ENCODE measurements around the gene B4GALT7. TPM values are rescaled to one million over a fixed set of nuclear protein-coding genes. Genes with fewer than 3 reads are reported as not detected.

The B4GALT7 gene
- total RNA-seq, 1 donor from 2014 or later: 12.0 TPM

DNA sequence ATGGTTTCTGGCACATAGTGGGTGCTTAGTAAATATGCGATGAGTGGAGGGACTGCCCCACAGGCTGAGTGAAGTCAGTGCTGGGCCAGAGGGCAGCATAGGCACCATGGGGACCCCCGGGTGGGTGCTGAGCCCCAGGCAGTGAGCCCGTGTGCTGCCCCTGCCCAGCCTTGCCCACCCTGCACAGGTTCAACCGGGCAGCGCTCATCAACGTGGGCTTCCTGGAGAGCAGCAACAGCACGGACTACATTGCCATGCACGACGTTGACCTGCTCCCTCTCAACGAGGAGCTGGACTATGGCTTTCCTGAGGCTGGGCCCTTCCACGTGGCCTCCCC is 7.2 kb downstream of the B4GALT7 start:
- peaks cover 12 to 17% (median 15%) of the 10 kb centered on the region in 3 donors for H3K36me3 ChIP-seq (ENCODE audit: control insufficient read depth in 3 of 3, insufficient read depth in 3 of 3, low read length in 3 of 3)
- peaks cover 5 to 22% (median 11%) of the 10 kb centered on the region in 3 donors for H3K4me1 ChIP-seq (ENCODE audit: control insufficient read depth in 3 of 3, insufficient read depth in 3 of 3, low read length in 3 of 3)
- peak overlapping the region in 1 of 3 donors; percentile 25 for H3K9ac ChIP-seq (ENCODE audit: low read depth in 1 of 3, low read length in 3 of 3)
- no peaks in the 10 kb centered on the region for H3K9me3 ChIP-seq (ENCODE audit: control insufficient read depth in 3 of 3, low read length in 3 of 3)
- no peak overlapping the region for H3K27ac ChIP-seq (ENCODE audit: low read depth, low read length)
- H3K4me3 ChIP-seq (ENCODE audit: low read length in 3 of 3): no peak overlapping the region
- no peaks in the 10 kb centered on the region for H3K27me3 ChIP-seq (ENCODE audit: control insufficient read depth in 3 of 3, insufficient read depth in 3 of 3, low read length in 3 of 3)

DNA sequence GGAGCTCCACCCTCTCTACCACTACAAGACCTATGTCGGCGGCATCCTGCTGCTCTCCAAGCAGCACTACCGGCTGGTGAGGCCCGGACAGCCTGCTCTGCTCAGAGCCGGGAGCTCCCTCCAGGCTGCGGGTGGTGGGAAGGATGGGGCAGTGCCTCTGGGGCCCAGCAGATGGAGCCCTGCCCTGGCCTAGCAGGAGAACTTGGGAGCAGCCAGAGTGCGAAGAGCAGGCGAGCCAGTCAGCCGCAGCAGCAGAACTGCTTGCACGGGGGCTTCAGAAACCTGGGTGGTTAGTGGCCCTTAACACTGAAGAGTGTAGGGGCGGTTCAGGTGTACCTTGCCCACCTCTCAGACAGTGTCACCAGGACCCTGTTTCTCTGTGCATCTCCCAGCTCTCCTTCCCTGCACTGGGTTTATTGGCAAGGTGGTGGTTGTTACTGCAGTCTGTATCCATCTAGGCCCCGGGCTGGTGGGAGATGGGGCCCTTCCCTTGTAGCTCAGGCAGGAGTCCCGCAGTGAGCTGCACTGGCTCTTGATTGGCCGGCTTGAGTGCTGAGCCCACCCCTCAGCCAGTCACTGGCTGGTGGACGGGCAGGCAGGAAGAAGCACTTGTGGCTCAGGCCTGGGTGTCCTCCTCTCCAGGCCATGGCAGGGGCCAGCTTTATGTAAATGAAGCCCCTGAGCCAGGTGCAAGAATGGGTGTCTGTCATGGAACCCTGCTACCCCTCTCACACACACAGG is 7.7 kb downstream of the B4GALT7 start:
- Histone ChIP-seq H3K4me1 (ENCODE audit: control insufficient read depth in 3 of 3, insufficient read depth in 3 of 3, low read length in 3 of 3) (peaks cover 5 to 17% (median 7%) of the 10 kb centered on the region in 3 donors), H3K27me3 (ENCODE audit: control insufficient read depth in 3 of 3, insufficient read depth in 3 of 3, low read length in 3 of 3) (no peaks in the 10 kb centered on the region), H3K9ac (ENCODE audit: low read depth in 1 of 3, low read length in 3 of 3) (peak overlapping the region in 1 of 3 donors; percentile 33), H3K27ac (ENCODE audit: low read depth, low read length) (no peak overlapping the region), H3K36me3 (ENCODE audit: control insufficient read depth in 3 of 3, insufficient read depth in 3 of 3, low read length in 3 of 3) (peaks cover 12 to 17% (median 15%) of the 10 kb centered on the region in 3 donors), H3K4me3 (ENCODE audit: low read length in 3 of 3) (no peak overlapping the region), H3K9me3 (ENCODE audit: control insufficient read depth in 3 of 3, low read length in 3 of 3) (no peaks in the 10 kb centered on the region)

GRCh38 chr5:177608243-177609075 is 8.5 kb downstream of the B4GALT7 start:
- peaks cover 5 to 16% (median 7%) of the 10 kb centered on the region in 3 donors for H3K4me1 ChIP-seq (ENCODE audit: control insufficient read depth in 3 of 3, insufficient read depth in 3 of 3, low read length in 3 of 3)
- no peaks in the 10 kb centered on the region for H3K9me3 ChIP-seq (ENCODE audit: control insufficient read depth in 3 of 3, low read length in 3 of 3)
- no peak overlapping the region for H3K4me3 ChIP-seq (ENCODE audit: low read length in 3 of 3)
- peaks cover 12 to 17% (median 15%) of the 10 kb centered on the region in 3 donors for H3K36me3 ChIP-seq (ENCODE audit: control insufficient read depth in 3 of 3, insufficient read depth in 3 of 3, low read length in 3 of 3)
- no peak overlapping the region for H3K9ac ChIP-seq (ENCODE audit: low read depth in 1 of 3, low read length in 3 of 3)
- H3K27me3 ChIP-seq (ENCODE audit: control insufficient read depth in 3 of 3, insufficient read depth in 3 of 3, low read length in 3 of 3): no peaks in the 10 kb centered on the region
- H3K27ac ChIP-seq (ENCODE audit: low read depth, low read length): no peak overlapping the region

GRCh38 chr5:177609076-177610059 is 9.4 kb downstream of the B4GALT7 start:
- Histone ChIP-seq H3K4me3 (ENCODE audit: low read length in 3 of 3) (no peak overlapping the region), H3K9me3 (ENCODE audit: control insufficient read depth in 3 of 3, low read length in 3 of 3) (no peaks in the 10 kb centered on the region), H3K9ac (ENCODE audit: low read depth in 1 of 3, low read length in 3 of 3) (no peak overlapping the region), H3K27me3 (ENCODE audit: control insufficient read depth in 3 of 3, insufficient read depth in 3 of 3, low read length in 3 of 3) (no peaks in the 10 kb centered on the region), H3K36me3 (ENCODE audit: control insufficient read depth in 3 of 3, insufficient read depth in 3 of 3, low read length in 3 of 3) (peaks cover 12 to 17% (median 15%) of the 10 kb centered on the region in 3 donors), H3K4me1 (ENCODE audit: control insufficient read depth in 3 of 3, insufficient read depth in 3 of 3, low read length in 3 of 3) (peaks cover 5 to 16% (median 7%) of the 10 kb centered on the region in 3 donors), H3K27ac (ENCODE audit: low read depth, low read length) (no peak overlapping the region)

- Histone ChIP-seq H3K27ac (ENCODE audit: low read depth, low read length) (no peak overlapping the region), H3K9ac (ENCODE audit: low read depth in 1 of 3, low read length in 3 of 3) (peak overlapping the region in 1 of 3 donors; percentile 25), H3K4me1 (ENCODE audit: control insufficient read depth in 3 of 3, insufficient read depth in 3 of 3, low read length in 3 of 3) (peaks cover 5 to 16% (median 7%) of the 10 kb centered on the region in 3 donors), H3K27me3 (ENCODE audit: control insufficient read depth in 3 of 3, insufficient read depth in 3 of 3, low read length in 3 of 3) (no peaks in the 10 kb centered on the region), H3K4me3 (ENCODE audit: low read length in 3 of 3) (no peak overlapping the region), H3K36me3 (ENCODE audit: control insufficient read depth in 3 of 3, insufficient read depth in 3 of 3, low read length in 3 of 3) (peaks cover 9 to 17% (median 11%) of the 10 kb centered on the region in 3 donors), H3K9me3 (ENCODE audit: control insufficient read depth in 3 of 3, low read length in 3 of 3) (no peaks in the 10 kb centered on the region)
These were observed 10.3 kb downstream of the B4GALT7 start for GRCh38 chr5:177610131-177610769.

- H3K27me3 ChIP-seq (ENCODE audit: control insufficient read depth in 3 of 3, insufficient read depth in 3 of 3, low read length in 3 of 3): no peaks in the 10 kb centered on the region
- no peaks in the 10 kb centered on the region for H3K9me3 ChIP-seq (ENCODE audit: control insufficient read depth in 3 of 3, low read length in 3 of 3)
- peaks cover 5 to 12% (median 6%) of the 10 kb centered on the region in 3 donors for H3K36me3 ChIP-seq (ENCODE audit: control insufficient read depth in 3 of 3, insufficient read depth in 3 of 3, low read length in 3 of 3)
- H3K27ac ChIP-seq (ENCODE audit: low read depth, low read length): no peak overlapping the region
- H3K4me3 ChIP-seq (ENCODE audit: low read length in 3 of 3): no peak overlapping the region
- peaks cover 5 to 16% (median 7%) of the 10 kb centered on the region in 3 donors for H3K4me1 ChIP-seq (ENCODE audit: control insufficient read depth in 3 of 3, insufficient read depth in 3 of 3, low read length in 3 of 3)
- H3K9ac ChIP-seq (ENCODE audit: low read depth in 1 of 3, low read length in 3 of 3): peak overlapping the region in 1 of 3 donors; percentile 25
These were observed 11.0 kb downstream of the B4GALT7 start for GRCh38 chr5:177610770-177611445.

- Histone ChIP-seq H3K9me3 (ENCODE audit: control insufficient read depth in 3 of 3, low read length in 3 of 3) (no peaks in the 10 kb centered on the region), H3K4me3 (ENCODE audit: low read length in 3 of 3) (no peak overlapping the region), H3K9ac (ENCODE audit: low read depth in 1 of 3, low read length in 3 of 3) (no peak overlapping the region), H3K4me1 (ENCODE audit: control insufficient read depth in 3 of 3, insufficient read depth in 3 of 3, low read length in 3 of 3) (peaks cover 5 to 16% (median 7%) of the 10 kb centered on the region in 3 donors), H3K27me3 (ENCODE audit: control insufficient read depth in 3 of 3, insufficient read depth in 3 of 3, low read length in 3 of 3) (no peaks in the 10 kb centered on the region), H3K36me3 (ENCODE audit: control insufficient read depth in 3 of 3, insufficient read depth in 3 of 3, low read length in 3 of 3) (peaks cover 6 to 9% (median 8%) of the 10 kb centered on the region in 3 donors), H3K27ac (ENCODE audit: low read depth, low read length) (no peak overlapping the region)
These were observed 11.7 kb downstream of the B4GALT7 start for GRCh38 chr5:177611446-177612214.

DNA sequence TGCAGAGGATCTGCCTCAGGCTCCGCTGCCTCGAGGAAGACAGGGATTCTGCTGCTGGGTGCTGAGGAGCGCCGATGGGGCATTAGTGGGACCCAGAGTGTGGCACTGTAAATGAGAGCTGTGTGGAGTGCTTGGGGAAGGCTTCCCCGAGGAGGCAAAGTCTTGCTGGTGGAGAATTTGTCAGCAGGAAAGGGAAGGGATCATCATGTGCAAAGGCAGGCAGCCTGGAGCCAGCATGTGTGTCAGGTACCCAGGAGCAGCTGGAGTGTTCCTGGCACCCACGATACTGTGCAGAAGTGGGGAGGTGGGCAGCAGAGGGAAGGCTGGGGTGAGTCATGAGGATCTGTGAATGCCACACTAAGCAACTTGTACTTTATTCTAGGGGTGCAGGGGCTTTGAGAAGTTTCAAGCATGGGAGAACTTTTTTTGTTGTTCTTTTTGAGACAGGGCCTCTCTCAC is 12.3 kb downstream of the B4GALT7 start:
- Histone ChIP-seq H3K9me3 (ENCODE audit: control insufficient read depth in 3 of 3, low read length in 3 of 3) (no peaks in the 10 kb centered on the region), H3K4me1 (ENCODE audit: control insufficient read depth in 3 of 3, insufficient read depth in 3 of 3, low read length in 3 of 3) (peaks cover 5 to 13% (median 6%) of the 10 kb centered on the region in 3 donors), H3K4me3 (ENCODE audit: low read length in 3 of 3) (no peak overlapping the region), H3K27ac (ENCODE audit: low read depth, low read length) (no peak overlapping the region), H3K36me3 (ENCODE audit: control insufficient read depth in 3 of 3, insufficient read depth in 3 of 3, low read length in 3 of 3) (peaks cover 6 to 12% (median 8%) of the 10 kb centered on the region in 3 donors), H3K9ac (ENCODE audit: low read depth in 1 of 3, low read length in 3 of 3) (no peak overlapping the region), H3K27me3 (ENCODE audit: control insufficient read depth in 3 of 3, insufficient read depth in 3 of 3, low read length in 3 of 3) (no peaks in the 10 kb centered on the region)
